HEK293 (cell line): ENCODE measurements around the gene LY6G6D.

Experiments
- CTCF ChIA-PET: fragments of 350-600 bp; formaldehyde crosslinking; extraction: SDS; loops from one replicate; lab custom pipeline; 2021; ENCODE audit warnings: antibody characterized with exemption; lab: Yijun Ruan, JAX
- POLR2A ChIA-PET: fragments of 300-600 bp; formaldehyde crosslinking; extraction: SDS; loops from one replicate; lab custom pipeline; 2020; ENCODE audit warnings: antibody characterized with exemption, inconsistent platforms; lab: Yijun Ruan, JAX
- H3K27ac ChIP-seq: fragments of 200-500 bp; sonication (Bioruptor generic); 2 replicates; pipeline ENCODE4 v1.5.1; 2014; ENCODE audit warnings: low read depth, low read length, control low read depth, inconsistent platforms; ENCODE audit errors: extremely low read depth
- H3K36me3 ChIP-seq, 2 experiments: fragments of 200-500 bp in 1 of 2; sonication (Bioruptor generic) in 1 of 2; 1 replicate in 1 of 2; 2 replicates in 1 of 2; pipeline ENCODE4 v1.5.1; 2014 to 2017; ENCODE audit warnings: inconsistent platforms in 2 of 2, low read length in 2 of 2; ENCODE audit not compliant: control insufficient read depth in 2 of 2, insufficient read depth in 1 of 2
- H3K4me1 ChIP-seq: fragments of 200-500 bp; sonication (Bioruptor generic); 2 replicates; pipeline ENCODE4 v1.5.1; 2014; ENCODE audit warnings: mild to moderate bottlenecking, low read length, inconsistent platforms; ENCODE audit not compliant: control insufficient read depth, insufficient read depth
- H3K4me3 ChIP-seq: 2 replicates; pipeline ENCODE4 v1.5.1; 2011; ENCODE audit warnings: low read depth, mild to moderate bottlenecking, control low read depth, low read length, moderate library complexity
- H3K9me3 ChIP-seq: fragments of 200-500 bp; sonication (Bioruptor generic); 2 replicates; pipeline ENCODE4 v1.5.1; 2014; ENCODE audit warnings: low read depth, low read length, inconsistent platforms; ENCODE audit not compliant: control insufficient read depth, insufficient read depth
- ATF2 ChIP-seq: fragments of 450-650 bp; formaldehyde crosslinking; IDR thresholded peaks from 2 replicates; pipeline ENCODE4 v1.5.1; 2016; ENCODE audit warnings: missing biosample characterization, missing genetic modification characterization, low read depth
- EGR2 ChIP-seq: fragments of 450-650 bp; formaldehyde crosslinking; IDR thresholded peaks from 2 replicates; pipeline ENCODE4 v1.5.1; 2016; ENCODE audit warnings: low read depth, missing biosample characterization, missing genetic modification characterization
- GFI1B ChIP-seq: fragments of 450-650 bp; formaldehyde crosslinking; IDR thresholded peaks from 2 replicates; pipeline ENCODE4 v1.5.1; 2016; ENCODE audit warnings: missing biosample characterization, missing genetic modification characterization
- ZBTB26 ChIP-seq: fragments of 450-650 bp; formaldehyde crosslinking; optimal IDR thresholded peaks from 2 replicates; pipeline ENCODE3; 2016; ENCODE audit warnings: missing biosample characterization, mild to moderate bottlenecking, missing genetic modification characterization
- ZBTB44 ChIP-seq: fragments of 450-650 bp; IDR thresholded peaks from 2 replicates; pipeline ENCODE4 v1.5.1; 2018; ENCODE audit warnings: missing biosample characterization, mild to moderate bottlenecking, missing genetic modification characterization
- ZFP37 ChIP-seq: fragments of 450-650 bp; formaldehyde crosslinking; IDR thresholded peaks from 2 replicates; pipeline ENCODE4 v1.5.1; 2016; ENCODE audit warnings: missing biosample characterization, missing genetic modification characterization
- ZNF132 ChIP-seq: fragments of 450-650 bp; formaldehyde crosslinking; IDR thresholded peaks from 2 replicates; pipeline ENCODE4 v1.5.1; 2017; ENCODE audit warnings: missing biosample characterization, missing genetic modification characterization, borderline replicate concordance
- ZNF221 ChIP-seq: fragments of 450-650 bp; formaldehyde crosslinking; IDR thresholded peaks from 2 replicates; pipeline ENCODE4 v1.5.1; 2017; ENCODE audit warnings: missing biosample characterization, missing genetic modification characterization, borderline replicate concordance
- ZNF48 ChIP-seq: fragments of 450-650 bp; formaldehyde crosslinking; IDR thresholded peaks from 2 replicates; pipeline ENCODE4 v1.5.1; 2016; ENCODE audit warnings: missing biosample characterization, missing genetic modification characterization
- ZNF488 ChIP-seq: fragments of 450-650 bp; formaldehyde crosslinking; IDR thresholded peaks from 2 replicates; pipeline ENCODE4 v1.5.1; 2016; ENCODE audit warnings: missing biosample characterization, missing genetic modification characterization
- ZNF549 ChIP-seq: fragments of 450-650 bp; IDR thresholded peaks from 2 replicates; pipeline ENCODE4 v1.5.1; 2018; ENCODE audit warnings: missing biosample characterization, missing genetic modification characterization, mild to moderate bottlenecking, inconsistent platforms, moderate library complexity
- ZNF621 ChIP-seq: fragments of 450-650 bp; formaldehyde crosslinking; IDR thresholded peaks from 2 replicates; pipeline ENCODE4 v1.5.1; 2017; ENCODE audit warnings: missing biosample characterization, missing genetic modification characterization
- ZNF623 ChIP-seq: fragments of 450-650 bp; formaldehyde crosslinking; IDR thresholded peaks from 2 replicates; pipeline ENCODE4 v1.5.1; 2016; ENCODE audit warnings: missing biosample characterization, missing genetic modification characterization
- ZNF629 ChIP-seq: fragments of 450-650 bp; formaldehyde crosslinking; IDR thresholded peaks from 2 replicates; pipeline ENCODE4 v1.5.1; 2017; ENCODE audit warnings: missing biosample characterization, missing genetic modification characterization
- ZNF664 ChIP-seq: fragments of 450-650 bp; formaldehyde crosslinking; IDR thresholded peaks from 2 replicates; pipeline ENCODE4 v1.5.1; 2016; ENCODE audit warnings: missing biosample characterization, missing genetic modification characterization
- ZNF677 ChIP-seq: fragments of 450-650 bp; IDR thresholded peaks from 2 replicates; pipeline ENCODE4 v1.5.0; 2018; ENCODE audit warnings: missing biosample characterization, mild to moderate bottlenecking, missing genetic modification characterization, moderate library complexity
- ZNF747 ChIP-seq: fragments of 450-650 bp; formaldehyde crosslinking; IDR thresholded peaks from 2 replicates; pipeline ENCODE4 v1.5.1; 2016; ENCODE audit warnings: missing biosample characterization, missing genetic modification characterization
- ZNF76 ChIP-seq: fragments of 450-650 bp; formaldehyde crosslinking; IDR thresholded peaks from 2 replicates; pipeline ENCODE4; 2016; ENCODE audit warnings: low read depth, missing biosample characterization, missing genetic modification characterization, borderline replicate concordance
- ZNF830 ChIP-seq: fragments of 450-650 bp; IDR thresholded peaks from 2 replicates; pipeline ENCODE4 v1.5.0; 2018; ENCODE audit warnings: missing biosample characterization, missing genetic modification characterization, low read depth, mild to moderate bottlenecking, moderate library complexity
- TF ChIP-seq, protein P1 (sequence below): fragments of 450-650 bp; formaldehyde crosslinking; IDR thresholded peaks from 2 replicates; pipeline ENCODE4 v1.5.1; 2016; ENCODE audit warnings: missing biosample characterization, missing genetic modification characterization, borderline replicate concordance

The LY6G6D gene

GRCh38 chr6:31705931-31706330 is 9.2 kb upstream of the LY6G6D start:
- Histone ChIP-seq H3K9me3 (no peaks in the 10 kb centered on the region), H3K27ac (no peak overlapping the region), H3K4me3 (no peak overlapping the region), H3K4me1 (no peaks in the 10 kb centered on the region), H3K36me3 (peaks cover 0 to 1% of the 10 kb centered on the region in 2 experiments; a peak in 1 of 3 replicates)
- TF ChIP-seq ZNF623 (tag by site-specific recombination), result no peak
- no peak for TF ChIP-seq ZNF221 (tag by site-specific recombination)
- TF ChIP-seq GFI1B (tag by site-specific recombination), result no peak
- ChIA-PET CTCF (interaction anchor here (0.7 to 1.2 kb wide), 2 partner anchors 64 to 246 kb away, joined by 3 to 4 read pairs; no protein-coding TSS in a partner anchor), POLR2A (interaction anchor here (0.6 to 1.6 kb wide), 5 partner anchors 21 to 121 kb away, joined by 3 to 6 read pairs (median 4); partner anchors contain the start of genes CLIC1 and HSPA1B)

GRCh38 chr6:31706599-31706998 is 8.5 kb upstream of the LY6G6D start, which contains the start of gene LY6G6F:
LY6G6F (plus strand) TSS chr6:31706866; CDS start chr6:31706907, 41 bp downstream.
- H3K9me3 ChIP-seq, result no peaks in the 10 kb centered on the region
- no peak within 1 kb of the TSS for H3K4me3 ChIP-seq
- H3K4me1 ChIP-seq, result no peaks in the 10 kb centered on the region
- no peak within 1 kb of the TSS for H3K27ac ChIP-seq
- POLR2A ChIA-PET, result interaction anchor here (0.6 to 1.6 kb wide), 5 partner anchors 22 to 121 kb away, joined by 3 to 6 read pairs (median 5); partner anchors contain the start of genes CLIC1, DDAH2 and HSPA1B
- CTCF ChIA-PET, result interaction anchor here (0.7 to 1.2 kb wide), 2 partner anchors 63 to 246 kb away, joined by 3 to 4 read pairs; no protein-coding TSS in a partner anchor
- no peaks in the 10 kb centered on the region for H3K36me3 ChIP-seq
- no peak for TF ChIP-seq ZNF132 (tag by site-specific recombination)
- TF ChIP-seq ZNF830, result no peak
- TF ChIP-seq ZNF664, result no peak
- no peak for TF ChIP-seq ZNF629 (tag by site-specific recombination)
- no peak for TF ChIP-seq ZNF76 (tag by site-specific recombination)
- no peak for TF ChIP-seq ZNF549 (tag by site-specific recombination)
- no peak for TF ChIP-seq ZNF48
- no peak for TF ChIP-seq ZBTB26 (tag by site-specific recombination)
- no peak for TF ChIP-seq ZNF747
- no peak for TF ChIP-seq ZNF488 (tag by site-specific recombination)
- TF ChIP-seq, protein P1, sequence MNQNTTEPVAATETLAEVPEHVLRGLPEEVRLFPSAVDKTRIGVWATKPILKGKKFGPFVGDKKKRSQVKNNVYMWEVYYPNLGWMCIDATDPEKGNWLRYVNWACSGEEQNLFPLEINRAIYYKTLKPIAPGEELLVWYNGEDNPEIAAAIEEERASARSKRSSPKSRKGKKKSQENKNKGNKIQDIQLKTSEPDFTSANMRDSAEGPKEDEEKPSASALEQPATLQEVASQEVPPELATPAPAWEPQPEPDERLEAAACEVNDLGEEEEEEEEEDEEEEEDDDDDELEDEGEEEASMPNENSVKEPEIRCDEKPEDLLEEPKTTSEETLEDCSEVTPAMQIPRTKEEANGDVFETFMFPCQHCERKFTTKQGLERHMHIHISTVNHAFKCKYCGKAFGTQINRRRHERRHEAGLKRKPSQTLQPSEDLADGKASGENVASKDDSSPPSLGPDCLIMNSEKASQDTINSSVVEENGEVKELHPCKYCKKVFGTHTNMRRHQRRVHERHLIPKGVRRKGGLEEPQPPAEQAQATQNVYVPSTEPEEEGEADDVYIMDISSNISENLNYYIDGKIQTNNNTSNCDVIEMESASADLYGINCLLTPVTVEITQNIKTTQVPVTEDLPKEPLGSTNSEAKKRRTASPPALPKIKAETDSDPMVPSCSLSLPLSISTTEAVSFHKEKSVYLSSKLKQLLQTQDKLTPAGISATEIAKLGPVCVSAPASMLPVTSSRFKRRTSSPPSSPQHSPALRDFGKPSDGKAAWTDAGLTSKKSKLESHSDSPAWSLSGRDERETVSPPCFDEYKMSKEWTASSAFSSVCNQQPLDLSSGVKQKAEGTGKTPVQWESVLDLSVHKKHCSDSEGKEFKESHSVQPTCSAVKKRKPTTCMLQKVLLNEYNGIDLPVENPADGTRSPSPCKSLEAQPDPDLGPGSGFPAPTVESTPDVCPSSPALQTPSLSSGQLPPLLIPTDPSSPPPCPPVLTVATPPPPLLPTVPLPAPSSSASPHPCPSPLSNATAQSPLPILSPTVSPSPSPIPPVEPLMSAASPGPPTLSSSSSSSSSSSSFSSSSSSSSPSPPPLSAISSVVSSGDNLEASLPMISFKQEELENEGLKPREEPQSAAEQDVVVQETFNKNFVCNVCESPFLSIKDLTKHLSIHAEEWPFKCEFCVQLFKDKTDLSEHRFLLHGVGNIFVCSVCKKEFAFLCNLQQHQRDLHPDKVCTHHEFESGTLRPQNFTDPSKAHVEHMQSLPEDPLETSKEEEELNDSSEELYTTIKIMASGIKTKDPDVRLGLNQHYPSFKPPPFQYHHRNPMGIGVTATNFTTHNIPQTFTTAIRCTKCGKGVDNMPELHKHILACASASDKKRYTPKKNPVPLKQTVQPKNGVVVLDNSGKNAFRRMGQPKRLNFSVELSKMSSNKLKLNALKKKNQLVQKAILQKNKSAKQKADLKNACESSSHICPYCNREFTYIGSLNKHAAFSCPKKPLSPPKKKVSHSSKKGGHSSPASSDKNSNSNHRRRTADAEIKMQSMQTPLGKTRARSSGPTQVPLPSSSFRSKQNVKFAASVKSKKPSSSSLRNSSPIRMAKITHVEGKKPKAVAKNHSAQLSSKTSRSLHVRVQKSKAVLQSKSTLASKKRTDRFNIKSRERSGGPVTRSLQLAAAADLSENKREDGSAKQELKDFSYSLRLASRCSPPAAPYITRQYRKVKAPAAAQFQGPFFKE (tag by site-specific recombination), result no peak
- TF ChIP-seq ZBTB44, result no peak
- no peak for TF ChIP-seq ZNF621 (tag by site-specific recombination)
- no peak for TF ChIP-seq ZFP37 (tag by site-specific recombination)
- no peak for TF ChIP-seq EGR2 (tag by site-specific recombination)
- TF ChIP-seq ATF2 (tag by site-specific recombination), result no peak
- no peak for TF ChIP-seq ZNF677 (tag by site-specific recombination)
